WTC11 (cell line): Measurements from ENCODE around the gene ARTN.

Source experiments
- CREB1 ChIP-seq: sonication (generic); formaldehyde crosslinking; IDR thresholded peaks from 2 replicates; pipeline ENCODE4 v1.8.0; 2023; ENCODE audit warnings: mild to moderate bottlenecking, missing genetic modification reagents
- CTCF ChIP-seq: fragments of 200-600 bp; IDR thresholded peaks from 2 replicates; pipeline ENCODE4 v1.8.0; 2022; ENCODE audit warnings: antibody characterized with exemption
- GABPB1 ChIP-seq: sonication (generic); formaldehyde crosslinking; IDR thresholded peaks from 2 replicates; pipeline ENCODE4 v1.8.1; 2023; ENCODE audit warnings: mild to moderate bottlenecking, missing genetic modification reagents
- MXD4 ChIP-seq: fragments of 250-450 bp; sonication (Bioruptor Pico); IDR thresholded peaks from 2 replicates; pipeline ENCODE4 v1.8.0; 2021; ENCODE audit warnings: mild to moderate bottlenecking, moderate library complexity, borderline replicate concordance
- RELA ChIP-seq: sonication (generic); formaldehyde crosslinking; IDR thresholded peaks from 2 replicates; pipeline ENCODE4 v1.8.1; 2022; ENCODE audit warnings: missing genetic modification reagents, mild to moderate bottlenecking, borderline replicate concordance
- USF1 ChIP-seq: sonication (generic); formaldehyde crosslinking; IDR thresholded peaks from 2 replicates; pipeline ENCODE4 v1.8.0; 2022; ENCODE audit warnings: mild to moderate bottlenecking, missing genetic modification reagents
- ZNF121 ChIP-seq: sonication (generic); formaldehyde crosslinking; IDR thresholded peaks from 2 replicates; pipeline ENCODE4 v1.8.0; 2023; ENCODE audit warnings: missing genetic modification reagents
- TF ChIP-seq, protein P1 (sequence below): sonication (generic); formaldehyde crosslinking; IDR thresholded peaks from 2 replicates; pipeline ENCODE4 v1.8.1; 2023; ENCODE audit warnings: mild to moderate bottlenecking, moderate library complexity, missing genetic modification reagents
- TF ChIP-seq, protein P2 (sequence below): sonication (generic); formaldehyde crosslinking; IDR thresholded peaks from 2 replicates; pipeline ENCODE4 v1.8.0; 2022; ENCODE audit warnings: mild to moderate bottlenecking, missing genetic modification reagents

DNA sequence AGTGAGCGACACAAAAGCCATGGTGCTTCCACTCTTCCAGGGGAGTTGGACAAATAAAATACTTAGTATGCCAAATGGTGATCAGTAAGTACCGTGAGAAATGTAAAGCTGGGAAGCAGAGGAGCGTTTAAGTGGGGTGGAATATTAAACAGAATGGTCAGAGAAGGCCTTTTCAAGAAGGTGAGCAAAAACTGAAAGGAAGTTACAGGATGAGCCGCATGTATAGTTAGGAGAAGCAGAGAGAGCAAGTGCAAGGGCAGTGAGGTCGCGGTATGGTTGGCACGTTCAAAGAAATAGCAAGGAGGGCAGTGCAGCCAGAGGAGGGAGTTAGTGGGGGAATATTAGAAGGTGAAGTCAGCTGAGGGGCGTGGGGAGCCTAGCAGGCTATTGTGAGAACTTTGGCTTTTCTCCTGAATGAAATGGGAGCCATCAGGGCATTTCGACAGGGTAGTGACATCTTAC is 40.4 kb downstream of the ARTN start:
- no peak for TF ChIP-seq CTCF
- no peak for TF ChIP-seq GABPB1 (CRISPR knock-in tag)
- no peak for TF ChIP-seq ZNF121 (CRISPR knock-in tag)
- TF ChIP-seq USF1 (CRISPR knock-in tag): no peak
- TF ChIP-seq RELA: no peak
- no peak for TF ChIP-seq CREB1
- TF ChIP-seq, protein P1, sequence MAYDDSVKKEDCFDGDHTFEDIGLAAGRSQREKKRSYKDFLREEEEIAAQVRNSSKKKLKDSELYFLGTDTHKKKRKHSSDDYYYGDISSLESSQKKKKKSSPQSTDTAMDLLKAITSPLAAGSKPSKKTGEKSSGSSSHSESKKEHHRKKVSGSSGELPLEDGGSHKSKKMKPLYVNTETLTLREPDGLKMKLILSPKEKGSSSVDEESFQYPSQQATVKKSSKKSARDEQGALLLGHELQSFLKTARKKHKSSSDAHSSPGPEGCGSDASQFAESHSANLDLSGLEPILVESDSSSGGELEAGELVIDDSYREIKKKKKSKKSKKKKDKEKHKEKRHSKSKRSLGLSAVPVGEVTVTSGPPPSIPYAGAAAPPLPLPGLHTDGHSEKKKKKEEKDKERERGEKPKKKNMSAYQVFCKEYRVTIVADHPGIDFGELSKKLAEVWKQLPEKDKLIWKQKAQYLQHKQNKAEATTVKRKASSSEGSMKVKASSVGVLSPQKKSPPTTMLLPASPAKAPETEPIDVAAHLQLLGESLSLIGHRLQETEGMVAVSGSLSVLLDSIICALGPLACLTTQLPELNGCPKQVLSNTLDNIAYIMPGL (CRISPR knock-in tag): no peak
- TF ChIP-seq, protein P2, sequence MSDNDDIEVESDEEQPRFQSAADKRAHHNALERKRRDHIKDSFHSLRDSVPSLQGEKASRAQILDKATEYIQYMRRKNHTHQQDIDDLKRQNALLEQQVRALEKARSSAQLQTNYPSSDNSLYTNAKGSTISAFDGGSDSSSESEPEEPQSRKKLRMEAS (CRISPR knock-in tag): no peak
- TF ChIP-seq MXD4 (CRISPR knock-in tag): no peak
